Upper lobe of left lung (tissue), 4 donors: ENCODE results near the gene MECP2.

Experiments
- POLR2A ChIP-seq, 4 donors: fragments of 450-650 bp; IDR thresholded peaks; one replicate each; pipeline ENCODE4 v1.5.1; 2016 to 2017; ENCODE audit warnings: antibody characterized with exemption in 4 of 4, mild to moderate bottlenecking in 2 of 4
- TF ChIP-seq, protein P1 (sequence below), 6 experiments: fragments of 450-650 bp in 4 of 6; fragments of 200-600 bp in 2 of 6; sonication (generic) in 2 of 6; IDR thresholded peaks; one replicate each; pipeline ENCODE4 v1.5.1; 2016 to 2019; ENCODE audit warnings: antibody characterized with exemption in 6 of 6

DNA sequence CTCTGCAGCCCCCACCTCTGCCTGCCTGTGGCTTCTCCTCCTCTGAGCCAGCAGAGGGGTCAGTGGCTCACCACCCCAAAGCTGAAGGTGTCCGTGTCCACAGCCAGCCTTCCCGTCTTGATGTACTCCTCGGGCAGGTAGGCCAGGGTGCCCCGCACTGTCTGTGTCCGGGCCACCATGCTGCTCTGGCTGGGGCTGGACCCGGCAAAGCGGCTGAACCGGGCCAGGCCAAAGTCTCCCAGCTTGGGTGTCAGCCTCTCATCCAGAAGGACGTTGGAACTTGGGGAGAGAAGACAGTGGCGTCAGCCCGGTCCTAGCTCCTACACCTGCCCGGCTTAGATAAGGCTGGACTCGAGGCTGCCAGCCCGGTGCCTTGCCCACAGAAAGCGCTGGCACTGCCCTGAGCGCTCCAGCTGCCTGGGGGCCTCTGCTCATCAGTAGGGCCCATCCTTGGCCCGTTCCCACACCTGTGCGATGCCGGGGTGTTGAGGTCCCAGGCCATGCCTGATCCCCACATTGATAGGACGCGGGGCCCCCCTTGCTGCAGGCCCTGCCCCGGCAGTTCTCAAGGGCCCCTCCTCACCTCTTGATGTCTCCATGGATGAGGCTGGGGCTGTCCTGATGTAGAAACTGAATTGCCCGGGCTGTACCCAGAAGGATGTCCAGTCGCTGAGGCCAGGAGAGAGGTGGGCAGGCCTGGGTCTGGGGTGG, 81.0 kb downstream of the MECP2 start:
- no peak for TF ChIP-seq POLR2A (IDR thresholded peaks at IDR 0.05)
- TF ChIP-seq, protein P1, sequence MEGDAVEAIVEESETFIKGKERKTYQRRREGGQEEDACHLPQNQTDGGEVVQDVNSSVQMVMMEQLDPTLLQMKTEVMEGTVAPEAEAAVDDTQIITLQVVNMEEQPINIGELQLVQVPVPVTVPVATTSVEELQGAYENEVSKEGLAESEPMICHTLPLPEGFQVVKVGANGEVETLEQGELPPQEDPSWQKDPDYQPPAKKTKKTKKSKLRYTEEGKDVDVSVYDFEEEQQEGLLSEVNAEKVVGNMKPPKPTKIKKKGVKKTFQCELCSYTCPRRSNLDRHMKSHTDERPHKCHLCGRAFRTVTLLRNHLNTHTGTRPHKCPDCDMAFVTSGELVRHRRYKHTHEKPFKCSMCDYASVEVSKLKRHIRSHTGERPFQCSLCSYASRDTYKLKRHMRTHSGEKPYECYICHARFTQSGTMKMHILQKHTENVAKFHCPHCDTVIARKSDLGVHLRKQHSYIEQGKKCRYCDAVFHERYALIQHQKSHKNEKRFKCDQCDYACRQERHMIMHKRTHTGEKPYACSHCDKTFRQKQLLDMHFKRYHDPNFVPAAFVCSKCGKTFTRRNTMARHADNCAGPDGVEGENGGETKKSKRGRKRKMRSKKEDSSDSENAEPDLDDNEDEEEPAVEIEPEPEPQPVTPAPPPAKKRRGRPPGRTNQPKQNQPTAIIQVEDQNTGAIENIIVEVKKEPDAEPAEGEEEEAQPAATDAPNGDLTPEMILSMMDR (IDR thresholded peaks at IDR 0.05), result no peak
